Nephron (organoid): ENCODE results near the gene IQGAP2.

Experiments
- H3K27ac Mint-ChIP-seq, 3 experiments: 2 replicates each; pipeline ENCODE4 v1.8.0; 2020; ENCODE audit warnings: mixed read lengths in 3 of 3, mild to moderate bottlenecking in 2 of 3, moderate library complexity in 1 of 3
- H3K27me3 Mint-ChIP-seq: 2 replicates; pipeline ENCODE4 v1.8.0; 2021; ENCODE audit warnings: low read depth, mild to moderate bottlenecking, moderate library complexity, mixed read lengths
- H3K36me3 Mint-ChIP-seq: 2 replicates; pipeline ENCODE4 v1.8.0; 2020; ENCODE audit warnings: low read depth, mixed read lengths
- H3K4me1 Mint-ChIP-seq: 2 replicates; pipeline ENCODE4 v1.8.0; 2020; ENCODE audit warnings: mixed read lengths
- H3K4me3 Mint-ChIP-seq, 3 experiments: 2 replicates each; pipeline ENCODE4 v1.8.0; 2020; ENCODE audit warnings: mild to moderate bottlenecking in 3 of 3, mixed read lengths in 3 of 3, moderate library complexity in 2 of 3
- H3K9me3 Mint-ChIP-seq: 2 replicates; pipeline ENCODE4 v1.8.0; 2020; ENCODE audit warnings: mixed read lengths
- CTCF ChIP-seq, 3 experiments: fragments of 200-600 bp; sonication (generic); IDR thresholded peaks; one replicate each; pipeline ENCODE4 v1.5.0; 2021; ENCODE audit warnings: antibody characterized with exemption in 3 of 3; ENCODE audit not compliant: unreplicated experiment in 3 of 3

The IQGAP2 gene

GRCh38 chr5:76638479-76638878, 235.4 kb downstream of the IQGAP2 start:
- Mint-ChIP-seq H3K36me3 (peaks cover under 1% of the 10 kb centered on the region), H3K27ac (peak overlapping the region in 1 of 3 experiments; percentile 26), H3K4me3 (no peak overlapping the region), H3K9me3 (no peaks in the 10 kb centered on the region), H3K4me1 (no peaks in the 10 kb centered on the region), H3K27me3 (peaks cover 6% of the 10 kb centered on the region)
- TF ChIP-seq CTCF (IDR thresholded peaks at IDR 0.05; ENCODE audit: unreplicated experiment in 3 of 3) = no peak

- no peaks in the 10 kb centered on the region for H3K9me3 Mint-ChIP-seq
- no peak overlapping the region for H3K4me3 Mint-ChIP-seq
- no peaks in the 10 kb centered on the region for H3K4me1 Mint-ChIP-seq
- H3K27ac Mint-ChIP-seq = peak overlapping the region in 1 of 3 experiments; percentile 12
- peaks cover 9% of the 10 kb centered on the region for H3K36me3 Mint-ChIP-seq
- no peaks in the 10 kb centered on the region for H3K27me3 Mint-ChIP-seq
- peak; percentile 53 to 77 (median 67) for TF ChIP-seq CTCF (IDR thresholded peaks at IDR 0.05; ENCODE audit: unreplicated experiment in 3 of 3)
Measured at GRCh38 chr5:76641514-76642120, 238.5 kb downstream of the IQGAP2 start.

DNA sequence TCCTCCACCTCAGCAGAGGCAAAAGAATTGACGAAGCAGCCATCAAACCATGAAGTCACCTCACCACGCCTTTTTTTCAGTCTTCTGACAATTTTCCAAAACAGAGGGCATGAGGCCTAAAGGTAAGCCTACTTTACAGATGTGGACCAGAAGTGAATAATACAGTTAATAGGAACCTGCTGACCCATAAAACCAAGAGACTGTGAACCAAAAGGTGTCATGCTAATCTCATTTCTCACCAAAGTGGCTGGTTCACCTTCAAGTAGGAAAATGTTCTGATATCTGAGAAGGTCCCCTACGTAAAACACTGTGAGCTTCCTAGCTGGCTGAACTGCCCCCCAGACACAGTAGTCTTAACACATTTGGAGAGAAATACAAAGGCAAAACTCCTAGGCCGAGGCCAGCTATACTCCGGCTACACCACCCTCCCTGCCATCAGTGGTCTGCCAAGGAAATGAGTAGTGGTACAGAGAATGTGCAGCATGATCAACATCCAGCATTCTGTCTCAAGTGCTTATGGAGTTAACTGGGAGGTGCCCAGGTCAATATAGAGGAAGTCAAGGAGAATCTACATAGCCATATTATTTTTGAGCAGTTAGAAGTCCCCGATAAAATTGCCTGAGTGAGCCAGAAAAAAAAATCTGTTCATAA, 239.4 kb downstream of the IQGAP2 start:
- Mint-ChIP-seq H3K36me3 (peaks cover 15% of the 10 kb centered on the region), H3K4me3 (no peak overlapping the region), H3K4me1 (no peaks in the 10 kb centered on the region), H3K9me3 (no peaks in the 10 kb centered on the region), H3K27ac (no peak overlapping the region), H3K27me3 (no peaks in the 10 kb centered on the region)
- no peak for TF ChIP-seq CTCF (IDR thresholded peaks at IDR 0.05; ENCODE audit: unreplicated experiment in 3 of 3)

DNA sequence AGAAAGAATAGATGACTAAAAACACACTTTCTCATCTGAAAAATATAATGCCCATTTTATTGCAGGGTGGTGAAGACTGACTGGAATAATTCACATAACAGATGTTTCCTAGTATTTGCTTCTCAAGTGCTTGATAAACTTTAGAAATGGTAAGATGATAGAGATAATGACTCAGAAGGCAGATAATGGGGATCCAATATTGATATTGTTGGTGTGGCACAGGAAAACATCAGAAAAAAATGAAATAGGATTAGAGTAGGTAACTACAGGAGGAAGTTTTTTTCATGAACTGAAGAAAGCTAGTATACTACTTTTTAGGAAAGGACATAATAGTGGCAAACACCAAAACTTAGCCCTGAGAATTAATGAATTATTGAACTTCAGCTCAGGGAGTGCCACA, 240.3 kb downstream of the IQGAP2 start:
- peaks cover 3% of the 10 kb centered on the region for H3K9me3 Mint-ChIP-seq
- no peak overlapping the region for H3K4me3 Mint-ChIP-seq
- H3K4me1 Mint-ChIP-seq = no peaks in the 10 kb centered on the region
- H3K27ac Mint-ChIP-seq = no peak overlapping the region
- H3K27me3 Mint-ChIP-seq = no peaks in the 10 kb centered on the region
- no peak for TF ChIP-seq CTCF (IDR thresholded peaks at IDR 0.05; ENCODE audit: unreplicated experiment in 3 of 3)
- H3K36me3 Mint-ChIP-seq = peaks cover 23% of the 10 kb centered on the region

GRCh38 chr5:76649140-76649539, 246.1 kb downstream of the IQGAP2 start:
- Mint-ChIP-seq H3K27me3 (no peaks in the 10 kb centered on the region), H3K36me3 (peaks cover 40% of the 10 kb centered on the region), H3K4me1 (no peaks in the 10 kb centered on the region), H3K4me3 (no peak overlapping the region), H3K27ac (no peak overlapping the region), H3K9me3 (peaks cover 23% of the 10 kb centered on the region)
- TF ChIP-seq CTCF (IDR thresholded peaks at IDR 0.05; ENCODE audit: unreplicated experiment in 3 of 3) = no peak
